ENCODE measurements around the gene SYT7.
A peak's percentile ranks its signal among the peaks of the same experiment; 100 is the strongest.

The SYT7 gene

DNA sequence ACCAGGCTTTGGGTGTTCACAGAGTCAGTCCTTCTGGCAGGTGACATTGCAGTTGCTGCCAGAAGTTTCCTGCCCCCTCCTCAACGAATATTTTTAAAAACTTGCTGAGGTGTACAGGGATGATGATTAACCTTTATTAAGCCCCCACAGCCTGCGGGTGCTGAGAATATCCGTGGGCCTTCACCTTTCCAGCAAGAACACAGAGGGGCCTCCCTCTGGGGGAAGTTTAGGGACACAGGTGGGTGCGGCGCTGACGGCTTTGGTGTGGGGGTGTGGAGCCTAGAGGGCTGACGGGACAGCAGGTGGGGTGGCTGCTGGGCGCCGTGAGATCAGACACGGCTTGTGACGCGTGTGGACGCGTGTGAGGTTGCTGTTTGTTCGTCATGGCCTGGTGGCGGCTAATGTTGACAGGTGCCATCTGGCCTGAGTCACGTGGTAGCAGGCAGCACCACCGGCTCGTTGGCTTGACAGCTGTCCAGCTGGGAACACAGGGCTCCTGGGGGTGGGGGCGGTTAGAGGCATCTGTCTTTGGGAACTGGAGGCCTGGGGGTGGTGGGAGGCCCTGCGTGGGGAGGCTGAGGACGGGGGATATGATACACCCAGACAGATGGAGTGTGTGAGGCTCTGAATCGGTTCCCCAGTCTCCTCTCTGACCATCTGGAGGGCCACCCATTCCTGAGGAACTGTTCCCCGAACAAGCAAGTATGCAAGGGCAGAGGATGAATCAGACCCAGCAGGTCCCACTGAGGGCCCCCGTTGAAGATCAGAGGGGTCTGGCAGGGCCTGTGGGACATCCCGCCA is 84.9 kb downstream of the SYT7 start:
- H3K4me1 ChIP-seq (ENCODE audit: insufficient read depth, low read length) = no peaks in the 10 kb centered on the region
- no peak overlapping the region for H3K9ac ChIP-seq (ENCODE audit: low read length)
- no peaks in the 10 kb centered on the region for H3K27me3 ChIP-seq (ENCODE audit: control insufficient read depth in 1 of 2, insufficient read depth in 2 of 2, low read length in 2 of 2)
- no peak overlapping the region for H3K27ac ChIP-seq (ENCODE audit: low read depth, low read length)
- no peak overlapping the region for H3K4me3 ChIP-seq (ENCODE audit: low read depth in 1 of 2, low read length in 2 of 2)
- H3K36me3 ChIP-seq (ENCODE audit: insufficient read depth, low read length) = no peaks in the 10 kb centered on the region
- H3K9me3 ChIP-seq (ENCODE audit: low read length) = no peaks in the 10 kb centered on the region

DNA sequence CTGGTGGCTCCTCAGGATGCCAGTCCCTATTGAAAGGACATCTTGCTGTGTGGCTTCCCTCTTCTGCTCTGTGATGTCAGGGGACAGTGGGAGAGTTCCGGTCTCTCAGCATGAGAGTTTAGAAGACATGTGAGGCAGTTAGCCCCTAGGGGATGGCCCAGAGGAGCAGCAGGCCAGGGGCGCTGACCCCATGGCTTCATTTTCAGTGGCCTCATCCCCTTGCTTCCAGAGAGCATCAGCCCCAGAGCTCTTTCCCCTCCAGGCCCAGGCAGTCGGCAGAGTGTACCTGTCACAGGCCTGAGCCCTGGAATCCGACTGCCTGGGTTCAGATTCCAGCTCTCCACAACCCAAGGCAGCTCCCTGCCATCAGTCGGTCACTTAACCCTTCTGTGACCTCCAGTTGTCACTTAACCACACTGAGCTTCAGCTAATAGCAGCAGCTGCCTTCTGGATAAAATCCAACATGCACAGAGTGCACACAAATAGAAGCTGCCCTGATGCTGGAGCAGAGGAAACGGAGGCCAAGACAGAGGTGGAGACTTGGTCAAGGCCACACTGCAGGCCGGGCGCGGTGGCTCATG is 86.4 kb downstream of the SYT7 start:
- Histone ChIP-seq H3K4me1 (ENCODE audit: insufficient read depth, low read length) (peaks cover 15% of the 10 kb centered on the region), H3K27me3 (ENCODE audit: control insufficient read depth in 1 of 2, insufficient read depth in 2 of 2, low read length in 2 of 2) (no peaks in the 10 kb centered on the region), H3K9ac (ENCODE audit: low read length) (no peak overlapping the region), H3K4me3 (ENCODE audit: low read depth in 1 of 2, low read length in 2 of 2) (no peak overlapping the region), H3K27ac (ENCODE audit: low read depth, low read length) (no peak overlapping the region), H3K9me3 (ENCODE audit: low read length) (no peaks in the 10 kb centered on the region), H3K36me3 (ENCODE audit: insufficient read depth, low read length) (no peaks in the 10 kb centered on the region)

DNA sequence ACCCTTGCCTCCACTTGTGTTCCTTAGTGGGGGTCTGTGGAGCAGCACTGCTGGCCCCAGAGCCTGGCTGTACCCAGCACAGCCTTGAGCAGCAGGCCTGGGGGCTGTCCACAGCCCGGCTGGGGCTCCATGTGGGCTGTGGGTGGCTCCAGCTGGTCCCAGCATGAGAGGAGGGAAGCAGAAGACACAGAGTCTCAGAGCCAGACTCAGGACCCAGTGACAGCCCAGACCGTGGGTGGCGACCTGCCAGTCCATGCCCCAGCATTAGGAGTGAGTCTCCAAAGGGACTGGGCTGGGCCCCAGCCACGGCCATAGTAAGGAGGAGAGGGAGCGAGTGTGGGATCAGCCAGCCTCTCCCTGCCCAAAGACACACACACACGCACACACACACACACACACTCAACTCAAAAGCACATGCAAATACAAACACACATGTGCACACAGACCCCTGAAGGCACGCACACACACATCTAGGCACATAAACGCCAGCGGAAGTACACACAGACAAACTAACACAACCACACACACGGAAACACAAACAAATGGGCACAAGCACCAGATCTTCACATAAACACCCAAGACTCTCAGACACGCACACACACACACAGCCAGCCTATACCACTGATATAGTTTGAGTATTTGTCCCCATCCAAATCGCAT is 89.0 kb downstream of the SYT7 start:
- Histone ChIP-seq H3K4me3 (ENCODE audit: low read depth in 1 of 2, low read length in 2 of 2) (no peak overlapping the region), H3K27ac (ENCODE audit: low read depth, low read length) (no peak overlapping the region), H3K9ac (ENCODE audit: low read length) (no peak overlapping the region), H3K4me1 (ENCODE audit: insufficient read depth, low read length) (peaks cover 22% of the 10 kb centered on the region), H3K27me3 (ENCODE audit: control insufficient read depth in 1 of 2, insufficient read depth in 2 of 2, low read length in 2 of 2) (no peaks in the 10 kb centered on the region), H3K9me3 (ENCODE audit: low read length) (no peaks in the 10 kb centered on the region), H3K36me3 (ENCODE audit: insufficient read depth, low read length) (no peaks in the 10 kb centered on the region)

DNA sequence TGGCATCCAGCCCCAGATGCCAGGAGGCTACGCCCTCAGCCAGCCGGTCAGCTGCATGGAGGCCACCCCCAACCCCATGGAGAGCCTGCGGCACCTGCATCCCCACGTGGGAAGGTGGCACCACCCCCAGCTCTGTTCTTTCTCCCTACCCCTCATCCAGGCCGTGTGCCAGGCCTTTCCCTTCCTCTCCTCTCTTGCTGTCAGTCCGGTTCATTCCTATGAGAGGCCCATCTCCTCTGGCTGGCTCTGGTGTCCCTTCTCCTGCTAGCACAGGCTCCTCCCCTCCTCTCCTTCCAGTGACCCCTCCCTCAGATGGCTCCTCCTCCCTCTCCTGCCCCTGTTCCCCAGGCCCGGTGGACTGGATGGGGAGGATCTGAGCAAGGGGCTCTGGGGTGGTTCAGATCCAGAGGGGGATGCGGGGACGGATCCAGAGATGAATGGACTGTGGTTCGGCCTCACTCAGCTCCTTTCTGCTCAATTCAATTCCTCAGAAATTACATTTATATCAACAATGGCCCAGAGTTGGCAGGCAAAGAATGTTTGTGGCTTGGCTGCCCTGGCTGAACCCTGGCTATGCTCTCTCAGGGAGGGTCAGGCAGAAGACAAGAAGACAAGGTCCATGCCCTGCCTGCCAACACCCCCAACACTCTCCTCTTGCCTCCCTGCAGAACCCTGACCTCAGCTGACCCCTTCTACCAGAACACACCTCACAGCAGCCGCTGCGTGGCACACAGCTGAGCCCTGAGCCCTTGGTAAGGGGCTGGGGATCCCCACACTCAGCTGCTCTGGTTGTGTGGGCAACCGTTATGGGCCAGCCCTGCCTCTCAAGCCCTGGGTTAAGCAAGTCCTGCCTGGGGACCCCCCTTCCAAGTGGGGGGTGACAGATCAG is 90.8 kb downstream of the SYT7 start:
- H3K4me3 ChIP-seq (ENCODE audit: low read depth in 1 of 2, low read length in 2 of 2) = peak overlapping the region in 1 of 2 donors; percentile 6
- peaks cover 22% of the 10 kb centered on the region for H3K4me1 ChIP-seq (ENCODE audit: insufficient read depth, low read length)
- H3K36me3 ChIP-seq (ENCODE audit: insufficient read depth, low read length) = no peaks in the 10 kb centered on the region
- H3K27me3 ChIP-seq (ENCODE audit: control insufficient read depth in 1 of 2, insufficient read depth in 2 of 2, low read length in 2 of 2) = no peaks in the 10 kb centered on the region
- peak overlapping the region; percentile 16 for H3K27ac ChIP-seq (ENCODE audit: low read depth, low read length)
- H3K9ac ChIP-seq (ENCODE audit: low read length) = no peak overlapping the region
- no peaks in the 10 kb centered on the region for H3K9me3 ChIP-seq (ENCODE audit: low read length)

DNA sequence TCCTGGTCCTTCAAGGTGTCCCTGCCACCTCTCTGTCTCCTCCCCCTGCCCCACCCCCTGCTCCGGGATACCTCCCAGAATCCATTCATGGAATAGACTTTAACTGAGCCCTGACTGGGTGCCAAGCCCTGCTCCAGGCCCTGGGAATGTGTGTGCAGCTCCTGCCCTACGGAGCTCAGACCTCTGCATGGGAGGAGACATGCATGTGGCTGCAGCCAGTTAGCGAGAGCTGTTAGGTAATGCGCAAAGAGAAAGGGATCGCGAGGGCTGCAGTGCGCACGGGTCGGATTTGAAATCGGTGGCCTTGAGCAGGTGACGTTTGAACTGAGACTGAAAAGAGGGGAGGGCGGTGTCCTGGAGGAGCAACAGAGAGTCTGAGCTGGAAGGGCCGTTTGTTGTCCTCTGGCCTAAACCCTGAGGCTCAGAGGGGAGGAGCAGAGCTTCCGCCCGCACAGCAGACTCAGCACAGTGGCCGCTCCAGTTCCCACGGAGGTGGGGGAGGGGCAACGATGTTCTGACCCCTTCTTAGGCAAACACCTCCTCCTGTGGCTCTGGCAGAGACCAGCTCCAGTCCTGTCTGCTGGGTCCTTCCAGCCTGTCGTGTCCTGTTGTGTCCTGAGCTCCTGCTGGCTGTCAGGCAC is 92.1 kb downstream of the SYT7 start:
- peaks cover 22% of the 10 kb centered on the region for H3K4me1 ChIP-seq (ENCODE audit: insufficient read depth, low read length)
- H3K27ac ChIP-seq (ENCODE audit: low read depth, low read length) = peak overlapping the region; percentile 42
- H3K9ac ChIP-seq (ENCODE audit: low read length) = no peak overlapping the region
- H3K4me3 ChIP-seq (ENCODE audit: low read depth in 1 of 2, low read length in 2 of 2) = peak overlapping the region in 1 of 2 donors; percentile 6
- no peaks in the 10 kb centered on the region for H3K36me3 ChIP-seq (ENCODE audit: insufficient read depth, low read length)
- no peaks in the 10 kb centered on the region for H3K9me3 ChIP-seq (ENCODE audit: low read length)
- no peaks in the 10 kb centered on the region for H3K27me3 ChIP-seq (ENCODE audit: control insufficient read depth in 1 of 2, insufficient read depth in 2 of 2, low read length in 2 of 2)

DNA sequence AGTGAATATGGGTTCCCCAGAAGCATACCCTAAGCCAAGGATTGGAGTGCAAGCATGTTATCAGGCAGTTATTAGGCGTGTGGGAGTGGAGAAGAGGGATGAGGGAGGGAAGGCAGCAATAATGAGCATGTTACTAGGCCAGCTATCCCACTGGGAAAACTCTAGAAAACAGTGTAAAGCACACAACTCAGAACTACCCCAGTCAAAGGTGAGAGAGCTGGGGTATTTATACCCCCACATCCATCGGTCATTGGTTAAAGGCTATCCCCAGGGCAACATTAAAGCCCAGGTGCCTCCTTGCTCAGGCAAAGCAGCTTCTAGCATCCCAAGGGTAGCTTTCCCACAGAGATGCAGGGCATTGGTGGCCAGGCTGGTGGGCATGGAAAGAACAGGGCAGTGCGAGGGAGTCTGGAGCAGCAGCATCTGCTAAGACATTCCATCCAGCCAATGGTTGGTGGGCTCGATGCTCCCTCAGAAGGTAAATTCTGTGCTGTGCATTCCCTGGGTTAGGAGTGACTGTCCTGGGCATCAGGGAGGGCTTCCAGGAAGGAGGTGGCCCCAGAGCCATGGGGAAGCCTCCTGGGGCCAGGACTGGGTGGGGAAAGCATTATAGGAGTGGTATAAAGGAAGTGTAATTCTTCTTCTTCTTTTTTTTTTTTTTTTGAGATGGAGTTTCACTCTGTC is 93.4 kb downstream of the SYT7 start:
- Histone ChIP-seq H3K9ac (ENCODE audit: low read length) (no peak overlapping the region), H3K4me3 (ENCODE audit: low read depth in 1 of 2, low read length in 2 of 2) (no peak overlapping the region), H3K9me3 (ENCODE audit: low read length) (no peaks in the 10 kb centered on the region), H3K4me1 (ENCODE audit: insufficient read depth, low read length) (peaks cover 22% of the 10 kb centered on the region), H3K27me3 (ENCODE audit: control insufficient read depth in 1 of 2, insufficient read depth in 2 of 2, low read length in 2 of 2) (no peaks in the 10 kb centered on the region), H3K36me3 (ENCODE audit: insufficient read depth, low read length) (no peaks in the 10 kb centered on the region), H3K27ac (ENCODE audit: low read depth, low read length) (no peak overlapping the region)

DNA sequence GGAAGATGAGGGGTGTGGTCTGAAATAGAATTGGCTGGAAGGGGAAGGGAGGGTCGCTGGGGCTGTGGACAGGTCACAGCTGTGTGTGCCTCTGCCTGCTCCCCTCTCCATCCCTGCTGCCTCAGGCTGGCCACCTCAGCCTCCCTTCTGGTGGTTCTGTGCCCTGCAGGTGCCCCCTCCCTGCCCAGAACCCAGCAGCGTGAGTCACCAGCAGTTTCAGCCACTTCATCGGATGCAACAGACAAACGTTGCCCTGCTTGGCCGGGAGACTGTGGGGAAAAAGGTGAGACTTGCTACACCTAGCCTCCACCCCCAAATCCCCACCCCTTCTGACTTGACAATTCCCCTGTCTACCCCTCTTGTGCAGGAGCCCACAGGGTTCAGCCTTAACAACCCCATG is 94.1 kb downstream of the SYT7 start:
- H3K36me3 ChIP-seq (ENCODE audit: insufficient read depth, low read length) = no peaks in the 10 kb centered on the region
- H3K9ac ChIP-seq (ENCODE audit: low read length) = no peak overlapping the region
- no peaks in the 10 kb centered on the region for H3K27me3 ChIP-seq (ENCODE audit: control insufficient read depth in 1 of 2, insufficient read depth in 2 of 2, low read length in 2 of 2)
- peaks cover 22% of the 10 kb centered on the region for H3K4me1 ChIP-seq (ENCODE audit: insufficient read depth, low read length)
- no peaks in the 10 kb centered on the region for H3K9me3 ChIP-seq (ENCODE audit: low read length)
- H3K4me3 ChIP-seq (ENCODE audit: low read depth in 1 of 2, low read length in 2 of 2) = no peak overlapping the region
- H3K27ac ChIP-seq (ENCODE audit: low read depth, low read length) = no peak overlapping the region

DNA sequence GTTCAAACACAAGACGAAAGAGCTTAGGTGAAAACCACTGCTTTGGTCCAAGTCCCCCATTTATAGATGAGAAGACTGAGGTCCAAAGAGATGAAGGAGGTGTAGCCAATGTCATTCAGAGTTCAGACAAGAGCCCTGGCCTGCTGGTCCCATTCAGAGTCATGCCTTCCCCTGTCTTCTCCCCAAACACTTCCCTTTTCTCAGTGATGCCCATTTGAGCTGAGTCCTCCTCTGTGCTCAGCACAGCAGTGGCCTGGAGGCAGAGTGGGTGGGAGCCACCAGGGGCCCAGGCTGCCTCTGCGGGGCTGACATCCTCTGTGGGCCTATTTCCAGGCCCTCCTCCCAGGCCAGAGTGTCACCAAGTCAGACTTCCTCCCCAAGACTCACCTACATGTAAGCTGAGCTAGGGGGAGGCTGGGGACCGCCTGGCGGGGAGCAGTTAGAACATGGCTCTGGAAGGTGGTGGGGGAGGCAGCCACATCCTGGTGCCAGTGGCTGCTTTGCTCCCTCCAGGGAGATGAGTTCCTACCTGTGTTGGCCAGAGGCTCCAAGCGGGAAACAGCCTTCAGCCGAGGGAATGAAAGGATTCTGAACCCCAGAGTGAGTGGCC is 94.8 kb downstream of the SYT7 start:
- H3K27me3 ChIP-seq (ENCODE audit: control insufficient read depth in 1 of 2, insufficient read depth in 2 of 2, low read length in 2 of 2) = no peaks in the 10 kb centered on the region
- no peaks in the 10 kb centered on the region for H3K9me3 ChIP-seq (ENCODE audit: low read length)
- no peak overlapping the region for H3K4me3 ChIP-seq (ENCODE audit: low read depth in 1 of 2, low read length in 2 of 2)
- H3K27ac ChIP-seq (ENCODE audit: low read depth, low read length) = no peak overlapping the region
- peaks cover 22% of the 10 kb centered on the region for H3K4me1 ChIP-seq (ENCODE audit: insufficient read depth, low read length)
- no peaks in the 10 kb centered on the region for H3K36me3 ChIP-seq (ENCODE audit: insufficient read depth, low read length)
- no peak overlapping the region for H3K9ac ChIP-seq (ENCODE audit: low read length)

DNA sequence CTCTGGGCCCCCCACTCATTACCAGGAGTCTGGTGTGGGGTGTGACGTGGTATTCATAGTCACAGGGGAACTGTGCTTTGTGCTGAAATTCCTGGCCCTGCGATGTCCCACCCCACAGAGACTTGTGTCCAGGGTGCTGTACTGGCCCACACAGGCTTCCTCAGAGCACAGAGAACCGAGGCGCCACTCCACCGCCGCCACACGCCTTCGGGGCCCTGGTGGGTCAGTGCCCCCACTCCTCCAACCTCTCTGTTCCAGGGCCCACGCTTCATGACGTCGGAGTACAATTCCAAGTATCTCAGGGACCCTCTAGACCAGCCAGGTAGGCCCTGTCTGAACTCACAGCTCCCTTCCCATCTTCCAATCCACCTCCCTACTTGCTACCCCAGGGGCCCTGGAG is 95.8 kb downstream of the SYT7 start:
- H3K9ac ChIP-seq (ENCODE audit: low read length) = no peak overlapping the region
- no peak overlapping the region for H3K4me3 ChIP-seq (ENCODE audit: low read depth in 1 of 2, low read length in 2 of 2)
- H3K4me1 ChIP-seq (ENCODE audit: insufficient read depth, low read length) = peaks cover 14% of the 10 kb centered on the region
- H3K27ac ChIP-seq (ENCODE audit: low read depth, low read length) = no peak overlapping the region
- H3K36me3 ChIP-seq (ENCODE audit: insufficient read depth, low read length) = no peaks in the 10 kb centered on the region
- no peaks in the 10 kb centered on the region for H3K27me3 ChIP-seq (ENCODE audit: control insufficient read depth in 1 of 2, insufficient read depth in 2 of 2, low read length in 2 of 2)
- H3K9me3 ChIP-seq (ENCODE audit: low read length) = no peaks in the 10 kb centered on the region

DNA sequence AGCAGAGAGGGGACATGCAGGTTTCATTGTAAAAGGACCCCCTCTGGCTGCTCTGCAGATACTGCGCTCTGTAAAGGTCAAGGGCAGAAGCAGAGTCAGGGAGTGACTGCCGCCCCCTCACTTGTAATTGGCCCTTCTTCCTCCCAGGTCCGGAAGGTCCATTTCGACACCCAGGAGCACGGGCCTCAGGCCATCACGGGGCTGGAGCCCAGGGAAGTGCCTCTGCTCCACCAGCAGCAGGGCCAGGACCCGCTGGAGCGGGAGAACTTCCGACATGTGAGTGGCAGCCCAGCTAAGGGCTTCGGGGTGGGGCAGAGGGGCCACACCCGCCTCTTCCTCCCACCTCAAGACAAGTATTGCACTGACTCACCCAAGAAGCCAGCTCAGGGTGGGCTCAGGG is 96.3 kb downstream of the SYT7 start:
- H3K4me3 ChIP-seq (ENCODE audit: low read depth in 1 of 2, low read length in 2 of 2) = no peak overlapping the region
- H3K27me3 ChIP-seq (ENCODE audit: control insufficient read depth in 1 of 2, insufficient read depth in 2 of 2, low read length in 2 of 2) = no peaks in the 10 kb centered on the region
- no peaks in the 10 kb centered on the region for H3K9me3 ChIP-seq (ENCODE audit: low read length)
- H3K36me3 ChIP-seq (ENCODE audit: insufficient read depth, low read length) = no peaks in the 10 kb centered on the region
- no peak overlapping the region for H3K27ac ChIP-seq (ENCODE audit: low read depth, low read length)
- H3K9ac ChIP-seq (ENCODE audit: low read length) = no peak overlapping the region
- H3K4me1 ChIP-seq (ENCODE audit: insufficient read depth, low read length) = peaks cover 9% of the 10 kb centered on the region

Measured in muscle layer of colon (tissue), 2 donors.